ENCODE measurements around the gene ACP3. TPM values are rescaled to one million over a fixed set of nuclear protein-coding genes. Genes with fewer than 3 reads are reported as not detected.

Gene ACP3
- total RNA-seq, 4 donors from 2014 or later: 1.0 to 41.3 (median 7.9) TPM

DNA sequence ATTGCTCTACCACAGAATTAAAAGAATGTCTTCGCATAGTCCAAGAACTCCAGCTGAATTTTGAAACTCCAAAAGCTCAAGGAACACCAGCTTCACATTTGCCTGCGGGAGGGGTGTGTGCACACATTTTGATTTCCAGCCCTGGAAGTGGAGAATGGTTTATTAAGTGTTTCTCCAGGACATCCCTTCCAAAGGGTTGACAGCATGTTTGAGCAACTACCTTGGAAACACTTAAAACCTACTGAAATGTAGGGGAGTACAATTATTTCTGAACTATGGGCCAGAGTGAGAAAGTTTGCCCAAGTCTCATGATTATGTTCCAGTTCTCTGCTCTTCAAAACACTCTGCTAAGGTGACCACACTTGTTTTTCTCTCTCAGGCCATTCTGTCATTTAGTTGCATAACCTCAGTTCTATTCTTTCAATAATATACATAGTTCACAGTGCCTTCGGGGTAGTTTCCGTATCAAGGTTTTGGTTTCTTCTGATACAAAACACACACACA is 7.9 kb downstream of the ACP3 start:
- H3K36me3 ChIP-seq: no peaks in the 10 kb centered on the region
- no peaks in the 10 kb centered on the region for H3K9me3 ChIP-seq
- no peaks in the 10 kb centered on the region for H3K4me1 ChIP-seq
- no peak for DNase-seq
- H3K4me3 ChIP-seq: no peak overlapping the region
- no peak overlapping the region for H3K27ac ChIP-seq
- TF ChIP-seq POLR2A (IDR thresholded peaks at IDR 0.05): no peak
- TF ChIP-seq, protein P1, sequence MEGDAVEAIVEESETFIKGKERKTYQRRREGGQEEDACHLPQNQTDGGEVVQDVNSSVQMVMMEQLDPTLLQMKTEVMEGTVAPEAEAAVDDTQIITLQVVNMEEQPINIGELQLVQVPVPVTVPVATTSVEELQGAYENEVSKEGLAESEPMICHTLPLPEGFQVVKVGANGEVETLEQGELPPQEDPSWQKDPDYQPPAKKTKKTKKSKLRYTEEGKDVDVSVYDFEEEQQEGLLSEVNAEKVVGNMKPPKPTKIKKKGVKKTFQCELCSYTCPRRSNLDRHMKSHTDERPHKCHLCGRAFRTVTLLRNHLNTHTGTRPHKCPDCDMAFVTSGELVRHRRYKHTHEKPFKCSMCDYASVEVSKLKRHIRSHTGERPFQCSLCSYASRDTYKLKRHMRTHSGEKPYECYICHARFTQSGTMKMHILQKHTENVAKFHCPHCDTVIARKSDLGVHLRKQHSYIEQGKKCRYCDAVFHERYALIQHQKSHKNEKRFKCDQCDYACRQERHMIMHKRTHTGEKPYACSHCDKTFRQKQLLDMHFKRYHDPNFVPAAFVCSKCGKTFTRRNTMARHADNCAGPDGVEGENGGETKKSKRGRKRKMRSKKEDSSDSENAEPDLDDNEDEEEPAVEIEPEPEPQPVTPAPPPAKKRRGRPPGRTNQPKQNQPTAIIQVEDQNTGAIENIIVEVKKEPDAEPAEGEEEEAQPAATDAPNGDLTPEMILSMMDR (IDR thresholded peaks at IDR 0.05): no peak
- H3K27me3 ChIP-seq: no peaks in the 10 kb centered on the region

DNA sequence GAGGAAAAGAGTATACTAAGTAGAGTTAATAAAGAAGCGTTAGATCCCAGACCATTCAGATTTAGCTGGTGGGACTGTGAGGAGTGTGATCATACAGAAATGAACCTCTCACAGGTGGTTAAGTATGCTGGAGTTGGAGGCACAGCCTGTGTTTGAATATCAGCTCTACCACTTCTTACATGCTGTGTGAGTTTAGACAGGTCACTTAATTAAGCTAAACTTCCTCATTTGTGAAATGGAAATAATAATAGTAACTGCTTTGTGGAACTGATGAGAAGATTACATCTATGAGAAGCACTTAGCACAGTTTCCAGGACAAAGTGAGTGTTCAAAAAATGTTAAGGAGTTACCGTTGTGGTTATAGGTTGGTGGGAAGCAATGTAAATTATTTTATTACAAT is 8.4 kb downstream of the ACP3 start:
- no peaks in the 10 kb centered on the region for H3K36me3 ChIP-seq
- no peaks in the 10 kb centered on the region for H3K9me3 ChIP-seq
- no peaks in the 10 kb centered on the region for H3K27me3 ChIP-seq
- H3K27ac ChIP-seq: no peak overlapping the region
- H3K4me3 ChIP-seq: no peak overlapping the region
- TF ChIP-seq, protein P1 (IDR thresholded peaks at IDR 0.05): no peak
- no peak for TF ChIP-seq POLR2A (IDR thresholded peaks at IDR 0.05)
- no peak for DNase-seq
- no peaks in the 10 kb centered on the region for H3K4me1 ChIP-seq

DNA sequence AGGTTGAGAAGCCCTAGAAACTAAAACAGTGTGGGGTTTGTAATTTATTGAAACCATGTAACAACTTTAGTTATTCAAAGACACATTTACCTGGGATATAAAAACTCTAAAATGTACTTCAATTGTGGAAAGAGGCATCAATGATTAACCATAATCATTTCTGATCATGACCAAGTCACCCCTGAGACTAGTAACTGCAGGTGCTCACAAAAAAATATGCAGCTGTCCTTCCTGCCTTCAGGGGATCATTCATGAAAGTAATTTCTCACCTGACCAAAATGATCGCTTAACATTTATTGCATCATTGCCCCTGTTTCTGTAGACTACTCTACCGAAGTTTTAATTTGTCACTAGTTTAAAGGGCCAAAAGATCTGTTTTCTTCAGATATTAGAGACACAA is 9.0 kb downstream of the ACP3 start:
- Histone ChIP-seq H3K9me3 (no peaks in the 10 kb centered on the region), H3K27ac (no peak overlapping the region), H3K4me1 (no peaks in the 10 kb centered on the region), H3K27me3 (no peaks in the 10 kb centered on the region), H3K4me3 (no peak overlapping the region), H3K36me3 (no peaks in the 10 kb centered on the region)
- TF ChIP-seq, protein P1 (IDR thresholded peaks at IDR 0.05): no peak
- TF ChIP-seq POLR2A (IDR thresholded peaks at IDR 0.05): no peak
- DNase-seq: no peak

DNA sequence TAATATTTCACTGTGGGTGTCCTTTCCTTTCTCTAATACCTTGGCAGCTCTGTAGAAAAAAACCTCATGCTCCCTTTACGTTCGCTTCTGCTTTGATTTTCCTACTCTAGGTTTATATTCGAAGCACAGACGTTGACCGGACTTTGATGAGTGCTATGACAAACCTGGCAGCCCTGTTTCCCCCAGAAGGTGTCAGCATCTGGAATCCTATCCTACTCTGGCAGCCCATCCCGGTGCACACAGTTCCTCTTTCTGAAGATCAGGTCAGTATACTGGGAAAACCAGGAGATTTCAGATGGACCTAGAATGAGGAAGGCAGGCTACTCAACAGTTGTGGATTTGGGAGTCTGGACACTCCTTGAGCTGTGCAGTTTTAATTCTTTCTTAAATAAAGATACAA is 14.9 kb downstream of the ACP3 start:
- H3K4me1 ChIP-seq: no peaks in the 10 kb centered on the region
- H3K27ac ChIP-seq: no peak overlapping the region
- DNase-seq: no peak
- no peaks in the 10 kb centered on the region for H3K9me3 ChIP-seq
- H3K36me3 ChIP-seq: no peaks in the 10 kb centered on the region
- no peak overlapping the region for H3K4me3 ChIP-seq
- TF ChIP-seq POLR2A (IDR thresholded peaks at IDR 0.05): no peak
- TF ChIP-seq, protein P1 (IDR thresholded peaks at IDR 0.05): no peak
- no peaks in the 10 kb centered on the region for H3K27me3 ChIP-seq

DNA sequence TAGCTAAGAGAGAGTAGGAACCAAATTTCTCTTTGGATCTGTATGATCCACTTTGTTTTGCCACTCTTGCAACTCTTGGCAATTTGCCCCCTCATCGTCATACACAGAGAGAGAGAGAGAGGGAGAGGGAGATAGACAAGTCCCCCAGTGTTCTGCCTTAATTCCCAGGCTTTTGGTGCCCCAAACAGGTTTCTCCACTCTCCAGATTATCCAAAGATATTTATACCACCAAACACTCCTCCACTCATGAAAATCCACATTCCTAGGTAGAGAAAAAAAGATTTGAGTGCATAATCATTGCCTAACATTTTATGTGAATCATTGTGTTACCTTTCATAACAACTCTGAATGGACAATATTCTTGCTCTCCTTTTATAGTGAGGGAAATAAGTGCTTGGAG is 15.3 kb downstream of the ACP3 start:
- Histone ChIP-seq H3K4me1 (no peaks in the 10 kb centered on the region), H3K36me3 (no peaks in the 10 kb centered on the region), H3K4me3 (no peak overlapping the region), H3K27ac (no peak overlapping the region), H3K9me3 (no peaks in the 10 kb centered on the region), H3K27me3 (no peaks in the 10 kb centered on the region)
- DNase-seq: no peak
- no peak for TF ChIP-seq POLR2A (IDR thresholded peaks at IDR 0.05)
- TF ChIP-seq, protein P1 (IDR thresholded peaks at IDR 0.05): no peak

DNA sequence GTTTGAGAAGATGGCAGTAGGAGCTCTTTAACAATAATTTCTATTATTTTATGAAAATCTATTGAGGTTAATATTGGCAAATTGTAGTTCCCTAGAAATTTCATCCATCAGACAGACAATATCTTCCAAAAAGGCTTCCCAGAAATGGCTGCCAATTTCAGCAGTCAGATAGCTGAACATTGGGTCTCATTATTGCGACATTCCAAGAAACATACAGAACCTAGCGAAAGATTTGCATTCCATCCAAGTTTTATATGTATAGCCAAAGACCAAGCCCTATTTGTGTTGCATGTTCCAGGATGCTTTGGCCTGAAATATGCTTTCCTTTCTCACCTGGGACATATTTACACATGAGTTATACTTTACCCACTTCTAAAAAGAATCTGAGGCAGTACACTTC is 24.5 kb downstream of the ACP3 start:
- no peak for DNase-seq
- Histone ChIP-seq H3K9me3 (no peaks in the 10 kb centered on the region), H3K4me1 (no peaks in the 10 kb centered on the region), H3K4me3 (no peak overlapping the region), H3K27me3 (no peaks in the 10 kb centered on the region), H3K36me3 (no peaks in the 10 kb centered on the region), H3K27ac (no peak overlapping the region)
- TF ChIP-seq, protein P1 (IDR thresholded peaks at IDR 0.05): no peak
- TF ChIP-seq POLR2A (IDR thresholded peaks at IDR 0.05): no peak
